MM.1S (cell line): Measurements from ENCODE around the gene SPEM1.

ENCODE experiments used
- DNase-seq: peaks from one replicate; pipeline ENCODE4 v3.0.0-alpha.2; 2015
- H2AFZ ChIP-seq: fragments of 300-600 bp; sonication (generic); 2 replicates; pipeline ENCODE4 v1.6.0; 2016; ENCODE audit warnings: antibody characterized with exemption, low read length
- H3F3A ChIP-seq: fragments of 300-600 bp; sonication (generic); 2 replicates; pipeline ENCODE4 v1.6.1; 2016; ENCODE audit warnings: mild to moderate bottlenecking, antibody characterized with exemption, low read length, moderate library complexity, mixed read lengths; ENCODE audit not compliant: insufficient read depth
- H3K27ac ChIP-seq: fragments of 300-600 bp; sonication (generic); 2 replicates; pipeline ENCODE4 v1.5.1; 2016; ENCODE audit warnings: mild to moderate bottlenecking, low read length
- H3K27me3 ChIP-seq: fragments of 300-600 bp; sonication (generic); replicated peaks from 2 replicates; pipeline ENCODE4 v1.6.0; 2016; ENCODE audit warnings: low read length; ENCODE audit not compliant: insufficient read depth
- H3K36me3 ChIP-seq: fragments of 300-600 bp; sonication (generic); replicated peaks from 2 replicates; pipeline ENCODE4 v1.6.1; 2016; ENCODE audit warnings: mild to moderate bottlenecking, low read length, mixed read lengths; ENCODE audit not compliant: insufficient read depth
- H3K4me1 ChIP-seq: fragments of 300-600 bp; sonication (generic); 2 replicates; pipeline ENCODE4 v1.6.1; 2016; ENCODE audit warnings: low read length, mixed read lengths
- H3K4me2 ChIP-seq: fragments of 300-600 bp; sonication (generic); 2 replicates; pipeline ENCODE4 v1.6.0; 2016; ENCODE audit warnings: low read depth, low read length
- H3K4me3 ChIP-seq: fragments of 300-600 bp; sonication (generic); 2 replicates; pipeline ENCODE4 v1.5.1; 2016; ENCODE audit warnings: low read length, mixed read lengths
- H3K79me2 ChIP-seq: fragments of 300-600 bp; sonication (generic); 2 replicates; pipeline ENCODE4 v1.6.1; 2016; ENCODE audit warnings: mixed run types, low read length, mixed read lengths
- H3K9ac ChIP-seq: fragments of 300-600 bp; sonication (generic); 2 replicates; pipeline ENCODE4 v1.6.1; 2016; ENCODE audit warnings: low read length, mixed read lengths
- H3K9me2 ChIP-seq: fragments of 300-600 bp; sonication (generic); replicated peaks from 2 replicates; pipeline ENCODE4 v1.6.1; 2016; ENCODE audit warnings: mild to moderate bottlenecking, low read length, mixed read lengths; ENCODE audit not compliant: insufficient read depth
- H3K9me3 ChIP-seq: fragments of 300-600 bp; sonication (generic); replicated peaks from 2 replicates; pipeline ENCODE4 v1.6.1; 2016; ENCODE audit warnings: mild to moderate bottlenecking, low read length, mixed read lengths; ENCODE audit not compliant: insufficient read depth
- H4K20me1 ChIP-seq: fragments of 300-600 bp; sonication (generic); 2 replicates; pipeline ENCODE4 v1.6.1; 2016; ENCODE audit warnings: mild to moderate bottlenecking, low read length, moderate library complexity, mixed read lengths; ENCODE audit not compliant: insufficient read depth
- CTCF ChIP-seq: fragments of 300-600 bp; sonication (generic); IDR thresholded peaks from 2 replicates; pipeline ENCODE4 v1.5.1; 2016; ENCODE audit warnings: antibody characterized with exemption, low read length, mixed read lengths
- EZH2 ChIP-seq: fragments of 300-600 bp; sonication (generic); optimal IDR thresholded peaks from 2 replicates; pipeline ENCODE3; 2017; ENCODE audit warnings: low read depth, mild to moderate bottlenecking, antibody characterized with exemption, low read length, mixed read lengths
- EZH2phosphoT487 ChIP-seq: fragments of 300-600 bp; sonication (generic); IDR thresholded peaks from 2 replicates; pipeline ENCODE4 v1.6.1; 2018; ENCODE audit warnings: antibody characterized with exemption, low read length

The SPEM1 gene

GRCh38 chr17:7394452-7395191 lies 25.5 kb upstream of the SPEM1 start, which contains the start of gene PLSCR3:
Gene PLSCR3, minus strand, starts transcription at chr17:7394525. Its CDS starts 415 bp downstream, at chr17:7394110.
- peak within 1 kb of the TSS; percentile 61; the same call in 1 of the 2 replicates for H3K27ac ChIP-seq
- TF ChIP-seq CTCF (peak; percentile 49), EZH2phosphoT487 (no peak)
- H3K27me3 ChIP-seq = no peaks in the 10 kb centered on the region
- H3K79me2 ChIP-seq = no peaks in the 10 kb centered on the region
- H3K36me3 ChIP-seq = no peaks in the 10 kb centered on the region
- H3K4me1 ChIP-seq = 0 out of 2 replicates have a peak, but pooled peaks cover 3% of the 10 kb centered on the region
- H3K9ac ChIP-seq = peak within 1 kb of the TSS; percentile 58; the same call in 1 of the 2 replicates
- peaks cover 6% of the 10 kb centered on the region; the same call in 1 of the 2 replicates for H3F3A ChIP-seq
- no peaks in the 10 kb centered on the region for H3K9me3 ChIP-seq
- H4K20me1 ChIP-seq = no peaks in the 10 kb centered on the region
- peak within 1 kb of the TSS; percentile 100 for H3K4me2 ChIP-seq
- H3K4me3 ChIP-seq = peak within 1 kb of the TSS; percentile 85
- peak within 1 kb of the TSS; percentile 93 for H2AFZ ChIP-seq
- no peaks in the 10 kb centered on the region for H3K9me2 ChIP-seq
- peak; percentile 85 for DNase-seq

DNA sequence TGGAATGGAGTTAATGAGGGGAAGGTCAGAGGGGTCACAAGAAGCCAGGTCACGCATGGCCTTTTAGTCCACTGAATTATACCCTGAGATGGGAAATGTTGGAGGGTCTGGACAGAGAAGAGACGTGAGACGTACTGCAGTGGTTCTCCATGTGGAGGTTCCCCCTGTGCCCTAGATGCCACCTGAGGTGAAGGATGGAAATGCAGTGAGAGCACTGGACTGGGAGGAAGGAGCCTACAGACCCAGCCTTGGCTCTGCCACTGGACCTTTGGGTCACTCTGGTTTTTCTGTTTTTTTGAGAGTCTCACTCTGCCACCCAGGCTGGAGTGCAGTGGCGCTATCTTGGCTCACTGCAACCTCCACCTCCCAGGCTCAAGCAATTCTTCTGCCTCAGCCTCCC lies 24.0 kb upstream of the SPEM1 start:
- no peaks in the 10 kb centered on the region for H3K9me2 ChIP-seq
- H3K4me3 ChIP-seq = no peak overlapping the region
- no peaks in the 10 kb centered on the region for H3K36me3 ChIP-seq
- no peak overlapping the region for H3K9ac ChIP-seq
- H3K79me2 ChIP-seq = no peaks in the 10 kb centered on the region
- H3K9me3 ChIP-seq = no peaks in the 10 kb centered on the region
- TF ChIP-seq CTCF = no peak
- TF ChIP-seq EZH2phosphoT487 = no peak
- no peak for TF ChIP-seq EZH2
- peaks cover 6% of the 10 kb centered on the region; the same call in 1 of the 2 replicates for H3F3A ChIP-seq
- no peaks in the 10 kb centered on the region for H3K27me3 ChIP-seq
- H3K4me1 ChIP-seq = 0 out of 2 replicates have a peak, but pooled peaks cover 3% of the 10 kb centered on the region
- H2AFZ ChIP-seq = no peak overlapping the region
- no peak overlapping the region for H3K27ac ChIP-seq
- DNase-seq = no peak
- H3K4me2 ChIP-seq = no peak overlapping the region
- no peaks in the 10 kb centered on the region for H4K20me1 ChIP-seq

GRCh38 chr17:7398612-7399011 lies 21.5 kb upstream of the SPEM1 start:
- H3K4me1 ChIP-seq = 0 out of 2 replicates have a peak, but pooled peaks cover 7% of the 10 kb centered on the region
- H3K27me3 ChIP-seq = no peaks in the 10 kb centered on the region
- no peak overlapping the region for H3K27ac ChIP-seq
- peaks cover 6% of the 10 kb centered on the region; the same call in 1 of the 2 replicates for H3F3A ChIP-seq
- TF ChIP-seq EZH2phosphoT487 = no peak
- TF ChIP-seq EZH2 = no peak
- no peak for TF ChIP-seq CTCF
- H3K9ac ChIP-seq = no peak overlapping the region
- H3K9me2 ChIP-seq = no peaks in the 10 kb centered on the region
- no peak overlapping the region for H2AFZ ChIP-seq
- no peaks in the 10 kb centered on the region for H3K36me3 ChIP-seq
- DNase-seq = no peak
- no peaks in the 10 kb centered on the region; the same call in 1 of the 2 replicates for H3K79me2 ChIP-seq
- H3K4me2 ChIP-seq = no peak overlapping the region
- no peaks in the 10 kb centered on the region for H4K20me1 ChIP-seq
- no peaks in the 10 kb centered on the region for H3K9me3 ChIP-seq
- H3K4me3 ChIP-seq = no peak overlapping the region
